WI38 (cell line): ENCODE data around the gene ST6GALNAC3.
"Not testable (repeated sequence)": the region's sequence is repeated elsewhere in the genome, so short reads cannot be mapped to it uniquely, and the experiment has no call there.

ENCODE experiments used
- H3K4me3 ChIP-seq: 2 replicates; pipeline ENCODE4 v1.5.1; 2011; ENCODE audit warnings: low read depth, mild to moderate bottlenecking, control low read depth, low read length
- TF ChIP-seq, protein P1 (sequence below): IDR thresholded peaks from 2 replicates; pipeline ENCODE4 v1.5.1; 2012; ENCODE audit warnings: low read depth, mild to moderate bottlenecking, control low read depth, low read length

The ST6GALNAC3 gene

GRCh38 chr1:76106251-76106650 is 31.7 kb downstream of the ST6GALNAC3 start:
- TF ChIP-seq, protein P1, sequence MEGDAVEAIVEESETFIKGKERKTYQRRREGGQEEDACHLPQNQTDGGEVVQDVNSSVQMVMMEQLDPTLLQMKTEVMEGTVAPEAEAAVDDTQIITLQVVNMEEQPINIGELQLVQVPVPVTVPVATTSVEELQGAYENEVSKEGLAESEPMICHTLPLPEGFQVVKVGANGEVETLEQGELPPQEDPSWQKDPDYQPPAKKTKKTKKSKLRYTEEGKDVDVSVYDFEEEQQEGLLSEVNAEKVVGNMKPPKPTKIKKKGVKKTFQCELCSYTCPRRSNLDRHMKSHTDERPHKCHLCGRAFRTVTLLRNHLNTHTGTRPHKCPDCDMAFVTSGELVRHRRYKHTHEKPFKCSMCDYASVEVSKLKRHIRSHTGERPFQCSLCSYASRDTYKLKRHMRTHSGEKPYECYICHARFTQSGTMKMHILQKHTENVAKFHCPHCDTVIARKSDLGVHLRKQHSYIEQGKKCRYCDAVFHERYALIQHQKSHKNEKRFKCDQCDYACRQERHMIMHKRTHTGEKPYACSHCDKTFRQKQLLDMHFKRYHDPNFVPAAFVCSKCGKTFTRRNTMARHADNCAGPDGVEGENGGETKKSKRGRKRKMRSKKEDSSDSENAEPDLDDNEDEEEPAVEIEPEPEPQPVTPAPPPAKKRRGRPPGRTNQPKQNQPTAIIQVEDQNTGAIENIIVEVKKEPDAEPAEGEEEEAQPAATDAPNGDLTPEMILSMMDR = no peak
- H3K4me3 ChIP-seq = no peak overlapping the region

GRCh38 chr1:76106719-76107235 is 32.2 kb downstream of the ST6GALNAC3 start:
- no peak overlapping the region for H3K4me3 ChIP-seq
- TF ChIP-seq, protein P1 = no peak

- TF ChIP-seq, protein P1 = no peak
- no peak overlapping the region for H3K4me3 ChIP-seq
Measured at GRCh38 chr1:76109404-76109803, 34.9 kb downstream of the ST6GALNAC3 start.

DNA sequence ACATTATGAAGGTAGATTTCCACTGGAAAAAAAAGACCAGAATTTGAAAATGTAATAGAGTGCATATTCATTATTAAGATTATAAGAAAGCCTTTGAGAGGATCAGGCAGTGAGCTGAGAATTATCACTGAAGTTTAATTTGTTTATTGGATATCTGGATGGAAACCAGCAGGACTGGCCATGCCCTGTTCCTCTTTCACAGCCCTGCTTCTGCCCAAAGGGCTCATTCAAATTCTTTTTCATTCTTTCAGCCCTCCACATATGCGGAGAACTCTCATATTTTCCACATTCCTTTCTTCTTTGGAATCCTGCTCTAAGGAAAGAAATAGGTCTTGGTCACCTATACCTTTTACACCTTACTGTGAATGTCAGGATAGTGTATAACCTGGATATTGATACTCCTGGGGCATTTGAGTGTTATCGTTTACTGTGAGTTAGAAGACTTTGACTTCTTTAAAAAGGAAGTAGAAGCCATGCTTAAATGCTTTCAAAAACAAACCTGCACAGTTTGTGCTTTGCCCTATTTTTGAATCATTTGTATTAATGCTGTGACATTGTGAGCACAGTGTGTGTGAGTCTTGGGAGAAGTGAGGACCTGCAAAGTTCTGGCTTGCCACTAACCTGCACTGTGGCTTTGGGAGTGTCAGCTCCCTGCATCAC is 35.5 kb downstream of the ST6GALNAC3 start:
- H3K4me3 ChIP-seq = no peak overlapping the region
- TF ChIP-seq, protein P1 = no peak

DNA sequence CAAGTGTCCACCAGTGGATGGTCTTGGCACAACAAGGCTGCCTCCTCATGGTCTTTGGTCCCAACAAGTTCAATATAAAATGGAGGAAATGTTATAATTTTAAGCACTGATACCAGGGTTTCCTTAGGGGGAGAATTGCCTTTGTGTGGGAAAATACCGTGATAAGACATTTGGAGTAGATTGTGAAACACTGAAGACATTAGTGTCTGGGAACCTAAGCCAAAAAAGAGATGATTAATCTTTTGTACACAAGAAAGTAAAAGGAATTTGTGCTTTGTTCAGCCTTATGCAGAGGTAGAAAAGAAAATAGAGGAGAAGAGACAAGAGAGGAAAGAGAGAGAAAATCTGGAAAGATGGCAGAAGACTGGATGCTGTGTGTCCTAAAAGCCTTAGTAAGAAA is 36.1 kb downstream of the ST6GALNAC3 start:
- H3K4me3 ChIP-seq = no peak overlapping the region
- TF ChIP-seq, protein P1 = no peak

- H3K4me3 ChIP-seq = not testable (repeated sequence)
Measured at GRCh38 chr1:76112321-76112720, 37.8 kb downstream of the ST6GALNAC3 start.

- no peak overlapping the region for H3K4me3 ChIP-seq
- TF ChIP-seq, protein P1 = no peak
Measured at GRCh38 chr1:76113446-76113845, 38.9 kb downstream of the ST6GALNAC3 start.

DNA sequence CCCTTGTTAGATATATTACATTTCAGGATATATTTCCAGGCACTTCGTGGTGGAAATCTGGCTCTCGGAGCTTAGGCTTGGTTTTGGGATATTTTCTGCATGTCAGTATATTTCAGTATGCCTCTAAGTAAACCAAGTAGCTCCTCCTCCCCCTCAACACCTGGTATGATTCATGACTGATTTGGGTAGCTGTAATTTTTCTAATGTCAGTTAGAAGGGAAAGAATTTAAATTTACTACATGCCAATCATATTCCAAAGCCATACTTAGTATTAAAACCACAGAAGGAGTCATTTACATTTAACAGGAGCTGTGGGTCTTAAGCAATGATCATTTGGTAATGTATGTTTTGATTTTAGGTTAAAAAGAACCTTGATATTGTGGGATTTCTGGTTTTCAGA is 40.6 kb downstream of the ST6GALNAC3 start:
- H3K4me3 ChIP-seq = no peak overlapping the region
- TF ChIP-seq, protein P1 = no peak
